Measurements from ENCODE around the gene S100A14. TPM values are rescaled to one million over a fixed set of nuclear protein-coding genes. Genes with fewer than 3 reads are reported as not detected.
"Not testable (repeated sequence)": the region's sequence is repeated elsewhere in the genome, so short reads cannot be mapped to it uniquely, and the experiment has no call there.

Gene S100A14
- total RNA-seq, 1 experiment from 2014 or later, result not detected

GRCh38 chr1:153602749-153603148, 13.4 kb downstream of the S100A14 start:
- Histone ChIP-seq H2AFZ (ENCODE audit: low read length) (no peak overlapping the region), H3K27me3 (ENCODE audit: low read length) (no peaks in the 10 kb centered on the region), H3K27ac (ENCODE audit: low read length) (no peak overlapping the region), H3K9me2 (replicated peaks; ENCODE audit: insufficient read depth, low read length) (no peaks in the 10 kb centered on the region), H3K4me3 (ENCODE audit: low read length) (no peak overlapping the region), H4K20me1 (ENCODE audit: insufficient read depth, low read depth, low read length) (no peaks in the 10 kb centered on the region), H3K4me2 (ENCODE audit: low read depth, low read length, poor library complexity, severe bottlenecking) (no peak overlapping the region), H3K79me2 (ENCODE audit: low read length) (no peaks in the 10 kb centered on the region), H3K9ac (ENCODE audit: low read length) (no peak overlapping the region), H3K36me3 (ENCODE audit: insufficient read depth, low read length) (no peaks in the 10 kb centered on the region), H3K4me1 (ENCODE audit: low read length) (peaks cover 24% of the 10 kb centered on the region), H3K9me3 (ENCODE audit: low read length) (no peaks in the 10 kb centered on the region)
- DNase-seq, result no peak

DNA sequence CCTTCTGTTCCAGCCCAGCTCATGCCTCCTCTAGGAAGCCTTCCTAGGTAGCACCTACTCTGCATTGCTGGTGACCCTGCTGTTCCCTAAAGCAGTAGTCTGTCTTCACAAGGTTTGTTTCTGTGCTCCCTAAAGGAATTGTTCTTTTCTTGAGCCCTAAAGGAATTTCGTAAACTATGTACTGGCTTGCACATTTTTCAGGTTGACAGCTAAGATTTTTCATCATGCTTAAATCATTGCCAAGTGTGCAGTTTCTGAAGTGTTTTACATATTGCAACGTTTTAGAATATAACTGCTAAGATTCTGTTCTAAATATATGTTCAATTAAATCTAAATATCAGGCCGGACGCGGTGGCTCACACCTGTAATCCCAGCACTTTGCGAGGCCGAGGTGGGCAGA, 16.3 kb downstream of the S100A14 start:
- no peak for DNase-seq
- no peak overlapping the region for H3K4me3 ChIP-seq (ENCODE audit: low read length)
- no peak overlapping the region for H3K9ac ChIP-seq (ENCODE audit: low read length)
- no peaks in the 10 kb centered on the region for H4K20me1 ChIP-seq (ENCODE audit: insufficient read depth, low read depth, low read length)
- no peaks in the 10 kb centered on the region for H3K36me3 ChIP-seq (ENCODE audit: insufficient read depth, low read length)
- H3K79me2 ChIP-seq (ENCODE audit: low read length), result no peaks in the 10 kb centered on the region
- H3K9me3 ChIP-seq (ENCODE audit: low read length), result no peaks in the 10 kb centered on the region
- peaks cover 33% of the 10 kb centered on the region for H3K4me1 ChIP-seq (ENCODE audit: low read length)
- no peaks in the 10 kb centered on the region for H3K9me2 ChIP-seq (replicated peaks; ENCODE audit: insufficient read depth, low read length)
- no peak overlapping the region for H3K27ac ChIP-seq (ENCODE audit: low read length)
- H3K4me2 ChIP-seq (ENCODE audit: low read depth, low read length, poor library complexity, severe bottlenecking), result no peak overlapping the region
- H2AFZ ChIP-seq (ENCODE audit: low read length), result no peak overlapping the region
- no peaks in the 10 kb centered on the region for H3K27me3 ChIP-seq (ENCODE audit: low read length)

DNA sequence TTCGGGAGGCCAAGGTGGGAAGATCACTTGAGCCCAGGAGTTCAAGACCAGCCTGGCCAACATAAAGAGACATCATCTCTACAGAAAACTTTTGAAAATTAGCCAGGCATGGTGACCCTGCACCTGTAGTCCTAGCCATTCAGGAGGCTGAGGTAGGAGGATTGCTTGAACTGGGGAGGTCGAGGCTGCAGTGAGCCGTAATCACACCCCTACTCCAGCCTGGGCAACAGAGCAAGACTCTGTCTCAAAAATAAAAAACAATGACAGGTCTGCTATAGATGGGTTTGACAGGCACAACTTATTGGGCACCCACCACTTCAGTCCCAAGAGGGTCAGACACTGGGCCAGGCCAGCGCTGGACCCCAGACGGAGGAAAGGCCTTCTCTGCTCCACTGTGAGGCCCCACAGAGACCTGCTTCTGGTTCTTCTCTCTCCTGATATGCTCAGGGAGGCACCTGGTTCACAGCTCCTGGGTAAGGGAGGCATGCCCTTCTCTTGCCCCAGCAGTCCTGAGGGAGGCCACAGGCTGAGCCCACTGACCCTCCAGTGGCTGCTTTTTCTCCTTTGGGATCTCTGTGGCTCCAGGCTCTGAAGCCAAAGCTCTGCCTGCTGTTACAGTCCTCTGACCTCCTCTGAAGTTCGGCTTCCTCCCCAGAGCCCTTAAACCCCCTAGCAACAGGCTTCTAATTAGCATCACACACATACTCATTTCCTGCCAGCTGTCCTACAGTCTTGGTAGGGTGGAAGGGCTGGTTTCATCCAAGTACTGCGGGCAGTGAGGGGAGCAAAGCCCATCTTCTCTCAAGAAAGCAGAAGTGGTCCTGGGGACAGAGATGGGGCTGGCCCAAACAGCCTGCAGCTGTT, 17.6 kb downstream of the S100A14 start:
- H2AFZ ChIP-seq (ENCODE audit: low read length), result no peak overlapping the region; the same call in 1 of the 2 replicates
- no peaks in the 10 kb centered on the region for H3K79me2 ChIP-seq (ENCODE audit: low read length)
- no peaks in the 10 kb centered on the region for H3K9me2 ChIP-seq (replicated peaks; ENCODE audit: insufficient read depth, low read length)
- H3K36me3 ChIP-seq (ENCODE audit: insufficient read depth, low read length), result no peaks in the 10 kb centered on the region
- no peaks in the 10 kb centered on the region for H4K20me1 ChIP-seq (ENCODE audit: insufficient read depth, low read depth, low read length)
- H3K9me3 ChIP-seq (ENCODE audit: low read length), result no peaks in the 10 kb centered on the region
- peak overlapping the region; percentile 61 for H3K9ac ChIP-seq (ENCODE audit: low read length)
- peak; percentile 91 for DNase-seq
- peak overlapping the region; percentile 19; the same call in 1 of the 2 replicates for H3K4me3 ChIP-seq (ENCODE audit: low read length)
- no peaks in the 10 kb centered on the region for H3K27me3 ChIP-seq (ENCODE audit: low read length)
- H3K4me1 ChIP-seq (ENCODE audit: low read length), result peaks cover 33% of the 10 kb centered on the region
- H3K4me2 ChIP-seq (ENCODE audit: low read depth, low read length, poor library complexity, severe bottlenecking), result peak overlapping the region; percentile 60
- peak overlapping the region; percentile 84 for H3K27ac ChIP-seq (ENCODE audit: low read length)

DNA sequence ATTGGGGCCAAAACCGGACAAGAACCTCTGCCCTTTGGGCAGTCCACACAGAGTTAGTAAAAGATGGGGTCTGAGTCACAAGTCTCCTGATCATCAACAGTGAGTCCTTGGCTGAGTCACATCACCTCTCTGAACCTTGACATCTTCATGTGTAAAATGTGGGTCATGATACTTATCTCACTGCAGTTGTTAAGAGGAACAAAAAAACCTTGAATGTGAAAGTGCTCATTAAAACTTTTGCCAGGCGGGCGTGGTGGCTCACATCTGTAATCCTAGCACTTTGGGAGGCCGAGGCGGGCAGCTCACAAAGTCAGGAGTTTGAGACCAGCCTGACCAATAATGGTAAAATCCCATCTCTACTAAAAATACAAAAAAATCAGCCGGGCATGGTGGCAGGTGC, 18.9 kb downstream of the S100A14 start:
- H3K36me3 ChIP-seq (ENCODE audit: insufficient read depth, low read length), result no peaks in the 10 kb centered on the region
- H3K4me1 ChIP-seq (ENCODE audit: low read length), result peaks cover 33% of the 10 kb centered on the region
- H3K27ac ChIP-seq (ENCODE audit: low read length), result no peak overlapping the region
- no peak overlapping the region for H3K9ac ChIP-seq (ENCODE audit: low read length)
- no peak overlapping the region for H3K4me3 ChIP-seq (ENCODE audit: low read length)
- H2AFZ ChIP-seq (ENCODE audit: low read length), result no peak overlapping the region
- H3K79me2 ChIP-seq (ENCODE audit: low read length), result no peaks in the 10 kb centered on the region
- no peaks in the 10 kb centered on the region for H3K9me3 ChIP-seq (ENCODE audit: low read length)
- H3K4me2 ChIP-seq (ENCODE audit: low read depth, low read length, poor library complexity, severe bottlenecking), result no peak overlapping the region
- H3K27me3 ChIP-seq (ENCODE audit: low read length), result no peaks in the 10 kb centered on the region
- H3K9me2 ChIP-seq (replicated peaks; ENCODE audit: insufficient read depth, low read length), result no peaks in the 10 kb centered on the region
- DNase-seq, result no peak
- H4K20me1 ChIP-seq (ENCODE audit: insufficient read depth, low read depth, low read length), result no peaks in the 10 kb centered on the region

DNA sequence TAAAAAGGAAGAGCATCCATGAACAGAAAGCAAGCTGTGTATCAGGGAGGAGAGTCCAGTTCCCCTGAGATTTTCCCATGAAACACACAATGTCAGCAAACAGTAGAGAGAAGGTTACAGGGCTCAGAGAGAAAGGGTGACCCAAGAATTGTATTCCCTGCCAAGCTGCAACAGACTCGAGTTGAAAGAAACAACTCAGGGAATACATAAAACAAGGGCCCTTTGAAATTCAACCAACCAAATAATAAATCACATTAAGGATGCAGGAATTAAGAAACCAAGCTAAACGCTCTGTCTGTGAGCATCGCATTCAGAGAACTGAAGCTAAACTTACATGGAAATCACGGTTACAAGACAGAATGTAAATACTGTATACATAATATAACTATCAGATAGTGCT, 23.4 kb downstream of the S100A14 start:
- peaks cover 12% of the 10 kb centered on the region for H3K4me1 ChIP-seq (ENCODE audit: low read length)
- no peak overlapping the region for H3K4me3 ChIP-seq (ENCODE audit: low read length)
- no peaks in the 10 kb centered on the region for H3K36me3 ChIP-seq (ENCODE audit: insufficient read depth, low read length)
- H3K4me2 ChIP-seq (ENCODE audit: low read depth, low read length, poor library complexity, severe bottlenecking), result no peak overlapping the region
- H3K9me2 ChIP-seq (replicated peaks; ENCODE audit: insufficient read depth, low read length), result no peaks in the 10 kb centered on the region
- peak overlapping the region; percentile 42; the same call in 1 of the 2 replicates for H2AFZ ChIP-seq (ENCODE audit: low read length)
- H4K20me1 ChIP-seq (ENCODE audit: insufficient read depth, low read depth, low read length), result no peaks in the 10 kb centered on the region
- H3K27me3 ChIP-seq (ENCODE audit: low read length), result no peaks in the 10 kb centered on the region
- no peak for DNase-seq
- no peaks in the 10 kb centered on the region for H3K79me2 ChIP-seq (ENCODE audit: low read length)
- H3K9me3 ChIP-seq (ENCODE audit: low read length), result no peaks in the 10 kb centered on the region
- H3K27ac ChIP-seq (ENCODE audit: low read length), result no peak overlapping the region
- no peak overlapping the region for H3K9ac ChIP-seq (ENCODE audit: low read length)

DNA sequence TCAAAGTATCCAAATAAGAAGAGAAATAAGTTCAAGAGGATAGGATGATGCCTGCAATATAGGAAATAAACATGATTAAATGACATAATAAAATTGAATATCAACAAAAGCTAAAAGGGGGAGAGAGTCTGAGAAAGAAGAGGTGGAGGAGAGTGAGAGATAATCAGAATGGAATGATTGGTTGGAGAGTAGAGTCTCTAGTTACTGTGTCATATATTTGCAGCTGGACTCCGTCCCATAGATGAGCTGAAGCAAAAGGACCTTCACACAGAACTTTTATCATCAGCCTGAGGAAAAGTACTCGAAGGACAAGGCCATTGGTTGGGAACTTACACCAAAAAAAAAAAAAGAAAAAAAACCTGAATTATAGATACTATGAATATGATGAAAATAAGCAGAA, 27.6 kb downstream of the S100A14 start:
- Histone ChIP-seq H3K27me3 (ENCODE audit: low read length) (no peaks in the 10 kb centered on the region), H2AFZ (ENCODE audit: low read length) (no peak overlapping the region), H4K20me1 (ENCODE audit: insufficient read depth, low read depth, low read length) (no peaks in the 10 kb centered on the region), H3K79me2 (ENCODE audit: low read length) (no peaks in the 10 kb centered on the region), H3K9ac (ENCODE audit: low read length) (no peak overlapping the region), H3K4me3 (ENCODE audit: low read length) (no peak overlapping the region), H3K4me2 (ENCODE audit: low read depth, low read length, poor library complexity, severe bottlenecking) (no peak overlapping the region), H3K4me1 (ENCODE audit: low read length) (no peaks in the 10 kb centered on the region), H3K9me3 (ENCODE audit: low read length) (no peaks in the 10 kb centered on the region), H3K27ac (ENCODE audit: low read length) (no peak overlapping the region), H3K36me3 (ENCODE audit: insufficient read depth, low read length) (no peaks in the 10 kb centered on the region), H3K9me2 (replicated peaks; ENCODE audit: insufficient read depth, low read length) (no peaks in the 10 kb centered on the region)
- DNase-seq, result no peak

DNA sequence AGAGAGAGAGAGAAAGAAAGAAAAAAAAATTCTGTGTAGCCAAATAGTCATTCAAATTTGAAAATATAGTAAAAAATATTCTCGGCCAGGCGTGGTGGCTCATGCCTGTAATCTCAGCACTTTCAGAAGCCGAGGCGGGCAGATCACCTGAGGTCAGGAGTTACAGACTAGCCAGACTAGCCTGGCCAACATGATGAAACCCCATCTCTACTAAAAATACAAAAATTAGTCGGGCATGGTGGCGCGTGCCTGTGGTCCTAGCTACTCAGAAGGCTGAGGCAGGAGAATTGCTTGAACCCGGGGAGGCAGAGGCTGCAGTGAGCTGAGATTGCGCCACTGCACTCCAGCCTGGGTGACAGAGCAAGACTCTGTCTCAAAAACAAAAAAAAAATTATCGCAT, 28.1 kb downstream of the S100A14 start:
- H3K79me2 ChIP-seq (ENCODE audit: low read length); H3K9me2 ChIP-seq (replicated peaks; ENCODE audit: insufficient read depth, low read length); H3K9me3 ChIP-seq (ENCODE audit: low read length); DNase-seq; H3K9ac ChIP-seq (ENCODE audit: low read length); H3K4me1 ChIP-seq (ENCODE audit: low read length); H4K20me1 ChIP-seq (ENCODE audit: insufficient read depth, low read depth, low read length); H3K4me3 ChIP-seq (ENCODE audit: low read length); H3K27ac ChIP-seq (ENCODE audit: low read length); H2AFZ ChIP-seq (ENCODE audit: low read length); H3K36me3 ChIP-seq (ENCODE audit: insufficient read depth, low read length); H3K4me2 ChIP-seq (ENCODE audit: low read depth, low read length, poor library complexity, severe bottlenecking); H3K27me3 ChIP-seq (ENCODE audit: low read length): not testable (repeated sequence)

DNA sequence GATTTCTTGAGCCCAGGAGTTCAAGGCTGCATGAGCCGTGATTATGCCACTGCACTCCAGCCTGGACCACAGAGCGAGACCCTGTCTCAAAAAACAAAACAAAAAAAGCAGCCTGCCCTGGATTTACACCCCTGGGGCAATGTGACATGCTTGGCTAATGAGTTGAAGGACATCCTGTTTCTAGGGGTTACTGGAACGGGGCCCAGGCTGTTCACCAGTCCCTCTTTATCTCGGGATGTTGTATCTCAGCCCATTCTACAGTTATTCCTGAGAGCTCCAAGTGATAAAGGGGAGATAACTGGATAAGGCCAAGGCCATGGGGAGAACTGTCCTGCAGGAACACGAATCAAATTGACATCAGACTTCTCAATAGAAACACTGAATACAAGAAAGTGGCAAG, 28.8 kb downstream of the S100A14 start:
- Histone ChIP-seq H3K4me2 (ENCODE audit: low read depth, low read length, poor library complexity, severe bottlenecking) (no peak overlapping the region), H2AFZ (ENCODE audit: low read length) (0 out of 2 replicates have a peak overlapping the region, but pooled peaks have one; percentile 13), H3K9ac (ENCODE audit: low read length) (no peak overlapping the region), H3K27ac (ENCODE audit: low read length) (no peak overlapping the region), H3K27me3 (ENCODE audit: low read length) (no peaks in the 10 kb centered on the region), H3K4me3 (ENCODE audit: low read length) (no peak overlapping the region), H3K79me2 (ENCODE audit: low read length) (no peaks in the 10 kb centered on the region), H3K9me2 (replicated peaks; ENCODE audit: insufficient read depth, low read length) (no peaks in the 10 kb centered on the region), H4K20me1 (ENCODE audit: insufficient read depth, low read depth, low read length) (no peaks in the 10 kb centered on the region), H3K4me1 (ENCODE audit: low read length) (no peaks in the 10 kb centered on the region), H3K9me3 (ENCODE audit: low read length) (no peaks in the 10 kb centered on the region), H3K36me3 (ENCODE audit: insufficient read depth, low read length) (no peaks in the 10 kb centered on the region)
- DNase-seq, result no peak

All from Karpas-422 (cell line).